ENCODE data around the gene ARFGEF2.

DNA sequence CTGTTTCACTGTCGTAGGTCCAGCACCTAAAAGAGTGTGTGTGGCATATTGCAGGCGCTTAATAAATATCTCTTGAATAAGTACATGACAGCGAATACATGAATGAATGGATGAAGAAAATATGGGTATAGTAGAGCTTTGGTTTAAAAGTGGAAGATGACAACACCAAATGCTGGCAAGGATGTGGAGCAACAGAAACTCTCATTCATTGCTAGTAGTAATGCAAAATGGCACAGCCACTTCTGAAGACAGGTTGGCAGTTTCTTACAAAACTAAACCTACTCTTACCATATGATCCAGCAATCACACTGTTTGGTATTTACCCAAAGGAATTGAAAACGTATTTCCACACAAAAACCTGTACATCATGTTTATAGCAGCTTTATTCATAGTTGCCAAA is 36.3 kb upstream of the ARFGEF2 start:
- TF ChIP-seq CTCF (IDR thresholded peaks at IDR 0.05) (no peak), POLR2A (IDR thresholded peaks at IDR 0.05) (no peak)
